NCI-H446 treated with DMSO at 0.1 percent for 48 hours (cell line): ENCODE results near the gene HSF2.

Experiments used
- DNase-seq: peaks from one replicate; lab custom pipeline; 2025; lab: John Stamatoyannopoulos, UW

HSF2 gene

GRCh38 chr6:122399348-122400120, at the start of gene HSF2:
Gene HSF2 (plus strand): TSS chr6:122399652. CDS start chr6:122399738, 86 bp downstream.
- DNase-seq, result peak; percentile 85

GRCh38 chr6:122352981-122353664, 46.3 kb upstream of the HSF2 start:
- no peak for DNase-seq

- no peak for DNase-seq
Observed at GRCh38 chr6:122360809-122361208, 38.6 kb upstream of the HSF2 start.

GRCh38 chr6:122361314-122361979, 38.0 kb upstream of the HSF2 start:
- DNase-seq, result no peak

- DNase-seq, result no peak
Observed at GRCh38 chr6:122363769-122364483, 35.5 kb upstream of the HSF2 start.

- DNase-seq, result no peak
Observed at GRCh38 chr6:122365775-122366403, 33.6 kb upstream of the HSF2 start.

- DNase-seq, result no peak
Observed at GRCh38 chr6:122367171-122367570, 32.3 kb upstream of the HSF2 start.

GRCh38 chr6:122369536-122369935, 29.9 kb upstream of the HSF2 start:
- DNase-seq, result no peak

GRCh38 chr6:122372647-122373046, 26.8 kb upstream of the HSF2 start:
- no peak for DNase-seq

- DNase-seq, result no peak
Observed at GRCh38 chr6:122374307-122374706, 25.1 kb upstream of the HSF2 start.

GRCh38 chr6:122376246-122376645, 23.2 kb upstream of the HSF2 start:
- no peak for DNase-seq

GRCh38 chr6:122381494-122382265, 17.8 kb upstream of the HSF2 start:
- DNase-seq, result no peak

GRCh38 chr6:122385857-122386612, 13.4 kb upstream of the HSF2 start:
- no peak for DNase-seq

GRCh38 chr6:122388945-122389344, 10.5 kb upstream of the HSF2 start:
- DNase-seq, result no peak

- no peak for DNase-seq
Observed at GRCh38 chr6:122389704-122390372, 9.6 kb upstream of the HSF2 start.

- no peak for DNase-seq
Observed at GRCh38 chr6:122392564-122393350, 6.7 kb upstream of the HSF2 start.

- no peak for DNase-seq
Observed at GRCh38 chr6:122393351-122393896, 6.0 kb upstream of the HSF2 start.

- DNase-seq, result no peak
Observed at GRCh38 chr6:122394016-122394415, 5.4 kb upstream of the HSF2 start.

- DNase-seq, result no peak
Observed at GRCh38 chr6:122399055-122399347, 451 bp upstream of the HSF2 start.
